Activated CD4-positive, alpha-beta T cell treated with anti-CD3 and anti-CD28 coated beads, Interleukin-2, amount 10 ng/mL, durations not matched to agents 24 days and 14 days (primary cell): ENCODE measurements around the gene PARVA. TPM values are rescaled to one million over a fixed set of nuclear protein-coding genes. Genes with fewer than 3 reads are reported as not detected.

Experiments used
- DNase-seq: peaks from one replicate; pipeline ENCODE4 v3.0.0; 2022
- H3K27ac Mint-ChIP-seq: one replicate; pipeline ENCODE4 v1.8.0; 2022; ENCODE audit warnings: mild to moderate bottlenecking, mixed read lengths
- H3K27me3 Mint-ChIP-seq: one replicate; pipeline ENCODE4 v1.8.0; 2022; ENCODE audit warnings: mixed read lengths
- H3K36me3 Mint-ChIP-seq: one replicate; pipeline ENCODE4 v1.8.0; 2022; ENCODE audit warnings: low read depth, mild to moderate bottlenecking, mixed read lengths
- H3K4me1 Mint-ChIP-seq: one replicate; pipeline ENCODE4 v1.8.0; 2021; ENCODE audit warnings: mixed read lengths
- H3K4me3 Mint-ChIP-seq: one replicate; pipeline ENCODE4 v1.8.0; 2022; ENCODE audit warnings: mild to moderate bottlenecking, moderate library complexity, mixed read lengths
- H3K9me3 Mint-ChIP-seq: one replicate; pipeline ENCODE4 v1.8.0; 2021; ENCODE audit warnings: mixed read lengths
- intact Hi-C: fragments of 100-400 bp; cut with micrococcal nuclease; formaldehyde crosslinking; loops from one replicate; pipeline ENCODE4 v1.15.1; 2023
- total RNA-seq: library from RNA; stranded (reverse); gene quantifications from 2 replicates; pipeline ENCODE4 v1.2.3, GENCODE V29; 2022

PARVA gene
- total RNA-seq, 1 donor from 2014 or later: not detected

DNA sequence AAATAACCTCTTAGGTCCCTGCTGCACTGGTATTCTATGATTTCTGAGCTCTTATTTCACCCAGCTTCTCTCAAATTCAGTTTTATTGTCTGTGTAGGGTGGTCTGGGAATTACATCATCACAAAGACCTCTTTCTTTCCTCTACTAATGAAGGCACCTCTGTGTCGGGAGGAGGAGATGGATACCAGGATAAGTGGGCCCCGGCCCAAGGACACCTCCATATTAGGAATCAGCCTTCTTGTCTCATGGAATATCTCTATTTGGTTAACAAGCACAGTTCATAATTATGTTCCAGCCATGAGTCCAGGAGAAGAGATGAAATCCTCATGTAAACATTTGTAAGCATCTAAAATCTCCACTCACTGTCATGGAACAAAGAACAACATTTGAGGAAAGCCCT, 9.4 kb downstream of the PARVA start:
- H3K27ac Mint-ChIP-seq: no peak overlapping the region
- no peaks in the 10 kb centered on the region for H3K4me1 Mint-ChIP-seq
- H3K4me3 Mint-ChIP-seq: no peak overlapping the region
- no peak for DNase-seq
- intact Hi-C loops: no loop called here
- H3K36me3 Mint-ChIP-seq: no peaks in the 10 kb centered on the region
- peaks cover 5% of the 10 kb centered on the region for H3K9me3 Mint-ChIP-seq
- H3K27me3 Mint-ChIP-seq: peaks cover 36% of the 10 kb centered on the region

DNA sequence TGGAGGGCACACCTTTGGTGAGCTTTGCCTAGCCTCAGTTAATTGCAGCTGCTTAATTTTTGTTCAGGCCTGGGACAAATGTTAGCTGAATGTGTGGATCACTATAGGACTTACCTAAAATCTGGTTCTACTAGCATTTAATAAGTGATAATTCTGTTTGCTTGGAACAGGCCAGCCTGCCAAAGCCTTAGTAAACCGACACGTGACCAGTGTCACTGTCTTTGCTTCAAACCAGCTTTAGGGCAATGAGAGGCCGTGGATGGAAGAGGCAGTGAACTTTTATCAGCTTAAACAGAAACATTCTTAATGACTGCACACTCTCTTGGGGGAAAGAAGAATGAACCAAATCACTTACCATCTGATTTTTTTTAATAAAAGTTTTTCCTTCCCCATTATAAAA, 10.8 kb downstream of the PARVA start:
- Mint-ChIP-seq H3K36me3 (no peaks in the 10 kb centered on the region), H3K4me1 (no peaks in the 10 kb centered on the region), H3K9me3 (peaks cover 5% of the 10 kb centered on the region), H3K4me3 (no peak overlapping the region), H3K27ac (no peak overlapping the region), H3K27me3 (peaks cover 28% of the 10 kb centered on the region)
- intact Hi-C loops: no loop called here
- DNase-seq: no peak

DNA sequence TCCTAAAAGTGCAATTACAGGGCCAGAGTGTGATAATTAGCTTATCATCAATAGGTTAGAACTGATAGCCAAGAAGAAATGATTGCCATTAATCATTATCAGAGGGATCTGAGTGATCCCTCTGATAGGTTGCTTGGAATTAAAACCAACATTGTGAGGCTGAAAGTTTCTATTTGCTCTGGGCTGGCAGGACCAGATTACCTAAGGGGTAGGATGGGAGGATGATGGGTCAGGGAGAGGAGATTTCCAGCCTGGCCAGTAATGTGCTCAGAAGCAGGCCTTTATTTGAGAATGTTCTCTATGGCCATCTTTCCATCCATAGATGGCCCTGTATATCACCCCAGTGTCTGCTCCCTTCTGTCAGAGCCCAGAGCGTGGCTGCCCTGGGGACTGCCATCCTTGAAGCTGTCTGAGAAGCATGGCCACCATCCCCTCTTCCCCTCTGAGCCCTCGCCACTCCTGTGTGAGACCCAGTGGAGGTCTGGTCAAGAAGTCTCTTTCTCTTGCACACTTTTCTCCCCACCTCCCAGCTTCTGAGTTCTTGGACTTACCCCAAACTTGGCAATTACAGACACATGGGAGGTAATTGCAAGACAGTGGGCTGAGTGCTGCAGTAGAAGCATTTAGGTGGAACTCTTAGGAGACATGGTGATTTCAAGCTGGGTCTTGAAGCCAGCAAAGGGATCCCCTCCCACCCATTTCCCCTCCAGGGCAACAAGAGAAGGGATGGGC, 11.7 kb downstream of the PARVA start:
- Mint-ChIP-seq H3K4me3 (no peak overlapping the region), H3K9me3 (peaks cover 5% of the 10 kb centered on the region), H3K4me1 (no peaks in the 10 kb centered on the region), H3K36me3 (no peaks in the 10 kb centered on the region), H3K27me3 (peaks cover 28% of the 10 kb centered on the region), H3K27ac (no peak overlapping the region)
- intact Hi-C loops: no loop called here
- no peak for DNase-seq

DNA sequence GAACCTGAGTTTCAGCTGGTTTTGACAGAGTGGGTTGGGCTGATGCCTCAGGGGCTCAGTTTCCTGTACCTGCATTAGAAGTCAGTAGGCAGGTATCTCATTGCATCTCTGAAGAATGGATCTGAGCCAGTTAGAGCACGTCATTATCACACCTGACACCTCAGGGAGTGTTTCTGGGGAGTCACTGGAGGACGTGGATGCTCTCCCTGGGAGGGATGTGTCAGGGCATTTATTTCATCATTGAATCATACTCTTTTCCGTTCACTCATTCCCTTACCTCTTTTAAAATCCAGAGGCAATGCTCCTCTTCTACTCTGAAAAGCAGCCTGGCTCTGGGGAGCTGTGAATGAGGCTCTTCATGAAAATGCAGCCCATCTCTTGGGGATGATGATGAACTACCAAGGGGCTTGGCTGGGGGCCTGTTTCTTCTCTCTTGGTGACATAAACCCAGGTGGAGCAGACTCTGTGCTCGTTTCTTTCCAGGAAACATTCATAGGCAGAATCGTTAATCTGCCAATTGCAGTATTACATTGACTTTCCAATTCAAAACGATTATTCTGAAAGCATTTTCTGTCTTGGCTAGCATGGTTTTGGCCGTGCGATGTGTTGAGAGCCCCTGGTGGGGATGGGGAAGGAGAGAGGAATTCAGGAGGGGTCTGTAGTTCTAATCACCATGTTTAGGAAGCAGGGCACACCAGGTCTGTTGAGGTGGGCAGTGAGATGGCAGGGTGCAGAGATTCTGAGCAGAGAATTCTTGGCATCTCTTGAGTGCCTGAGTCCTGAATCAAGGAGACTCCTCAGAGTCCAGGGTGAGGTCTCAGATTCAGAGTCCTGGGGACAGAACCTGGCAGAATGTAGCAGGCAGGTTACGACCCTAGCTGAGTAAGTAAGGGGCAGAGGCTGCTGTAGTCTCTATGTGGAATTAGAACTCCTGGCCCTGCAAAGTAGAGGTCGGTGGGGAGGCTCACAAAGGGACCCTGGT, 12.6 kb downstream of the PARVA start:
- Mint-ChIP-seq H3K27ac (no peak overlapping the region), H3K4me1 (no peaks in the 10 kb centered on the region), H3K4me3 (no peak overlapping the region), H3K27me3 (peaks cover 23% of the 10 kb centered on the region), H3K36me3 (no peaks in the 10 kb centered on the region), H3K9me3 (no peaks in the 10 kb centered on the region)
- DNase-seq: no peak
- intact Hi-C loops: no loop called here

DNA sequence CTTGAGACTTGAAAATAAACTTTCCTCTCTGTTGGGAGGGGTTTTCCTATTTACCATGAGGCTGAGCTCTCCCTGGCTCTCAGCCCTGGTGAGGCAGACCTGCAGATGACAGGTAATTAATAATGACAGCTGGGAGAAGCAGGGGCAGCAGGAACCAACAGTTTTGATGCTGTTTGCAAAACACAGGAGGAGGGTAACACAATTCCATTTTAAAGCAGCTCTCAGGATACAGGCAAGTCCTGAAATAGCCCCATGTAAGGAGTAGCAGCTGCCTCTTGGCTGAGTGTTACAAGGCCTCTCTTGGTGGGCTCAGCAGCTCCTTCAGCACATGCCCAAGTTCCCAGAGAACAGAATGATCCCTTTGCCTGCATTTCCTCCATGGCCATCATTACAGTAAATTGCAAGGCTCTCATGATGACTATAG, 13.3 kb downstream of the PARVA start:
- no peaks in the 10 kb centered on the region for H3K9me3 Mint-ChIP-seq
- H3K4me3 Mint-ChIP-seq: no peak overlapping the region
- no peaks in the 10 kb centered on the region for H3K36me3 Mint-ChIP-seq
- intact Hi-C loops: no loop called here
- H3K27me3 Mint-ChIP-seq: peaks cover 23% of the 10 kb centered on the region
- H3K4me1 Mint-ChIP-seq: no peaks in the 10 kb centered on the region
- no peak overlapping the region for H3K27ac Mint-ChIP-seq
- DNase-seq: no peak

DNA sequence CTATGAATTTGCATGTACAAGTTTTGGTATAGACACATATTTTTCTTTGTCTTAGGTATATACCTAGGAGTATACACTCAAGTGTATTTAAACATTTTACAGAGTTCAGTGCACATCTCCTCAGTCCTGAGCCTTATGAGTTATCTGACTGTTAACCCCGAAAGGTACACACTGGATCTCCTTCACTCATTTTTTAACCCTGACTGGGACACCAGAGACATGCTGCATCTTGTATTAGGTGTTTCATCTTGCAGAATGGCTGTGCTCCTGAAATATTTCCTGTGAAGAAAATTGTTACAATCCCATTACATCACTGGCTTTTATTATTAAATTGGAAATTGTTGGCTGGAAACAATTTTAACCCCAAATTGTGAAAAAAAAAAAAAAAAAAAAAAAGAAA, 15.3 kb downstream of the PARVA start:
- H3K27ac Mint-ChIP-seq: no peak overlapping the region
- peaks cover 11% of the 10 kb centered on the region for H3K27me3 Mint-ChIP-seq
- H3K4me1 Mint-ChIP-seq: peaks cover 2% of the 10 kb centered on the region
- no peaks in the 10 kb centered on the region for H3K36me3 Mint-ChIP-seq
- H3K4me3 Mint-ChIP-seq: no peak overlapping the region
- intact Hi-C loops: no loop called here
- DNase-seq: no peak
- H3K9me3 Mint-ChIP-seq: no peaks in the 10 kb centered on the region

DNA sequence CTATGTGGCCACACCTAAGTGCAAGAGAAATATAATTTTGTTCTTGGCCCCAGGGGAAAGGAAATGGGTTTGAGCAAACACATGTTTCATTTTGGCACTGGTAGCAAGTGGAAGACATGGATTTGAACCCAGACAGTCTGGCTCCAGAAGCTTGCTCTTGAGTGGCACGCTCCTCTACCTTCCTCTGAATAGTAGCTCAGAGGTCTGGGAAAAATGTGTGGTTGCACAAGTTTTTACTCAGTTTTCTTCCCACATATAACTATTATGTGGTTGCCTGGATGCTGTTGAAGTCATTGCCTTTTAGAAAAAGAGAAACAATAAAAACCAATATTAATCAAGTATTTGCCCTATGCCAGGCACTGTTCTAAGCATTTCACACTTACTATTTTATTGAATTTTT, 16.3 kb downstream of the PARVA start:
- Mint-ChIP-seq H3K4me1 (peaks cover 2% of the 10 kb centered on the region), H3K27me3 (peaks cover 11% of the 10 kb centered on the region), H3K9me3 (no peaks in the 10 kb centered on the region), H3K27ac (no peak overlapping the region), H3K4me3 (no peak overlapping the region), H3K36me3 (no peaks in the 10 kb centered on the region)
- DNase-seq: no peak
- intact Hi-C loops: no loop called here

DNA sequence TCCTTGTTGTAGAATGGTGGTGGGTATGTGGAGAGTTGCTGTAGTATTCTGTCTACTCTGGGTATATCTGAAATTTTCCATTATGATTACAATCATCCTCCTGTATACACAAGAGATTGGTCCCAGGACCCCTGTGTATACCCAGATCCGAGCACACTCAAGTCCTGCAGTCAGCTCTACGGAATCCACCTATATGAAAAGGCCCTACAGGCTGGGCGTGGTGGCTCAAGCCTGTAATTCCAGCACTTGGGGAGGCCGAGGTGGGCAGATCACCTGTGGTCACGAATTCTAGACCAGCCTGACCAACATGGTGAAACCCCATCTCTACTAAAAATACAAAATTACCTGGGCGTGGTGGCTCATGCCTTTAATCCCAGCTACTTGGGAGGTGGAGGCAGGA, 17.2 kb downstream of the PARVA start:
- Mint-ChIP-seq H3K9me3 (no peaks in the 10 kb centered on the region), H3K27ac (no peak overlapping the region), H3K4me3 (no peak overlapping the region), H3K27me3 (peaks cover 12% of the 10 kb centered on the region), H3K36me3 (no peaks in the 10 kb centered on the region), H3K4me1 (peaks cover 2% of the 10 kb centered on the region)
- intact Hi-C loops: no loop called here
- no peak for DNase-seq

DNA sequence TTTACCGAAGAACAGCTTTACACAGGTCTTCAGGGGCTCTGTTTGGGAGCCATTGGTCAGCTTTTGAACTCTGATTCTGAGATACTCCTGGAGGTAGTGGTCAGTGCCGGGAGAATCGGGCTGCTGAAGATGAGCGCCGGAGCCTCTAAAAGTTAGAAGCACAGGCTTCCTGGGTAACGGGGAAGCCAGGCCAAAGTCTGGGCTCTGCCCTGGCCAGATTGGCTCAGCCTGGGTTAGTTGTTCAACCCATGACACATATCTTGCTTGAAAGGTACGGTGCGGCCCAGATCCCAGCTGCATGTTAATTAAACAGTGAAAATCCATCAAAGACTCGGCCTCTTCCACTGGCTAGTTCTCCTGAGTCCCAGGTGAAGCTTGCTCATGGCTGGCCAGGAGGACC, 18.0 kb downstream of the PARVA start:
- Mint-ChIP-seq H3K36me3 (no peaks in the 10 kb centered on the region), H3K4me3 (no peak overlapping the region), H3K4me1 (peaks cover 2% of the 10 kb centered on the region), H3K9me3 (no peaks in the 10 kb centered on the region), H3K27ac (no peak overlapping the region), H3K27me3 (peaks cover 12% of the 10 kb centered on the region)
- no peak for DNase-seq
- intact Hi-C loops: no loop called here

DNA sequence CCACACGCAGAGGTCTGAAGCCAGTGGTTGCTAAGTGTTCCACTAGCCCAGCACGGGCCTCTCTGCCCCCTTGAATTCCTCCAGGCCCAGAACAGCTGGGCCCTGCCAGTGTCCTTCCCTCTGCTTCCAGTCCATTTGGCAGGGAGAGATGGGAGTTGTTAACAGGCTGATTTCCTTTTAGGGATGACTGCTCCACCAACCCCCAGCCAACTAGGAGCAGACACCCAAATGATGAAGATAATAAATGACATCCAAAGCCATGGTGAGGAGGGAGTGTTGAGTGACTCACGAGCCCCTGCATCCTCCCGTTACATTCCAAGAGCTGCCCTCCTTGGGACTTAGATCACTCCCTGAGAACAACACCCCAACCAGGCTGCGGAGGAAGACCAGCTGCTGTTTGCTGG, 20.6 kb downstream of the PARVA start:
- peaks cover 2% of the 10 kb centered on the region for H3K4me1 Mint-ChIP-seq
- no peak overlapping the region for H3K27ac Mint-ChIP-seq
- H3K4me3 Mint-ChIP-seq: no peak overlapping the region

DNA sequence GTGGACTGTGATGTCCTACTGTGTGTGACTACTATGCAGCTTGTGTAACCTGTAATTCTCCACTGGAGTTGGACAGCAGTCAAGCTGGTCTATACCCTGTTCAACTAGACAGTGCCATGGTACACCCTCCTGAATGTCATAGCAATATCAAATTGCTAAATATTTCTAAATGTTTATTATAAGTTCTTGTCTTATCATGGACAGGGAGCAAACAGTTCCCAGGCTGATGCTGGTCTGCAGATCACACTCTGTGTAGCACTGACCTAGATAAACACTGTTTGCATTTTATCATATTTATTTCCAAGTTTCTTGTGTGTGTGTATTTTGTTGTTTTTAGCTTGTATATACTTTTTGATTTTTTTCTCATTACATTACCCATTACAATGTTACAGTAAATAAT, 22.0 kb downstream of the PARVA start:
- Mint-ChIP-seq H3K27me3 (peaks cover 4% of the 10 kb centered on the region), H3K36me3 (no peaks in the 10 kb centered on the region), H3K9me3 (no peaks in the 10 kb centered on the region), H3K4me3 (no peak overlapping the region), H3K27ac (no peak overlapping the region), H3K4me1 (peaks cover 2% of the 10 kb centered on the region)
- no peak for DNase-seq
- intact Hi-C loops: no loop called here

More for the DNA sequence above, 20.6 kb downstream of the PARVA start:
- no peaks in the 10 kb centered on the region for H3K9me3 Mint-ChIP-seq
- H3K27me3 Mint-ChIP-seq: peaks cover 10% of the 10 kb centered on the region
- no peak for DNase-seq
- H3K36me3 Mint-ChIP-seq: no peaks in the 10 kb centered on the region
- intact Hi-C loops: no loop called here

DNA sequence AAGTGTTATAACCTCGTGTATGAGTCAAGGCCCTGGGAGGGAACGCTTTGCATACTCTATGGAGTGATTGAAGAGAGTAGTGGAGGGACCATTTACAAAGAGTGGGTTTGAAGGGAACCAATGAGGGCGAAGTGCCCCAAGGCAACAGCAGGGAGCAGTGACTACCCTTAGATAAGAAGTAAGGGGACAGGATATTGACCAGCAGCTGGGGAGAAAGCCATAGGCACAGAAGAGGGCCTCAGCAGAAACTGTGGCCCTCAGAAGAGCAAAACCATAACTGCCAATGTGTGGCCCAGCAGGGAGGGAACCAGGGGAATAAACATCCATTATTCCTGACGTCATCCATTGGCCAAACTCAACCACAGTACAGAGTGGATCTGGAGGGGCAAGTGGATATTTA, 24.7 kb downstream of the PARVA start:
- Mint-ChIP-seq H3K36me3 (no peaks in the 10 kb centered on the region), H3K4me1 (no peaks in the 10 kb centered on the region), H3K9me3 (no peaks in the 10 kb centered on the region)

DNA sequence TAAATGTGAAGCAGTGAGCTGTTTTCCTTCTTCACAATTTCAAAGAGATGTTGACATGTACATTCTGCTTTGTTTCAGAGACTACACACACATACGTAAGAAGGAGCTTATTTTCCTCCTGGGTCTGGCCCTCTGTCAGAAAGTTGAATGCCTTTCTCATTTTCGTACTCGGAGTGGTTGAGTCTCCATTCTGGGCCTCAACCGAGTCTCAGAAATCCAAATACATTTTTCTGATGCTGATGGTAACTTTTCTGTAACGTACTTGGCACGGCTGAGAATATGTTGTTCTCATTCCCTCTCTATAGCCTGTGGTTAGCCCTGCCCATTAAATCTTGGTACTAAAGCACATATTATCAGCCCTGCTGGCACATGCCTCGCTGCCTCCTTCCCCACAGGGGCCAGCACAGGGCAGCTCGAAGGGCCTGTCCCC, 25.3 kb downstream of the PARVA start:
- Mint-ChIP-seq H3K4me1 (no peaks in the 10 kb centered on the region), H3K27me3 (peaks cover 8% of the 10 kb centered on the region), H3K4me3 (no peak overlapping the region), H3K27ac (no peak overlapping the region), H3K36me3 (no peaks in the 10 kb centered on the region), H3K9me3 (no peaks in the 10 kb centered on the region)
- no peak for DNase-seq
- intact Hi-C loops: no loop called here

More for the DNA sequence above, 24.7 kb downstream of the PARVA start:
- intact Hi-C loops: no loop called here
- H3K4me3 Mint-ChIP-seq: no peak overlapping the region
- no peak overlapping the region for H3K27ac Mint-ChIP-seq
- DNase-seq: no peak
- H3K27me3 Mint-ChIP-seq: peaks cover 3% of the 10 kb centered on the region
